Neural progenitor cell (in vitro differentiated cells): Measurements from ENCODE around the gene DCUN1D1.

ENCODE experiments used
- EZH2 ChIP-seq: fragments of 200-600 bp; sonication (generic); IDR thresholded peaks from 2 replicates; pipeline ENCODE4 v1.6.1; 2017; ENCODE audit warnings: antibody characterized with exemption, mild to moderate bottlenecking, moderate library complexity
- EZH2phosphoT487 ChIP-seq: fragments of 200-600 bp; sonication (generic); IDR thresholded peaks from 2 replicates; pipeline ENCODE4 v1.6.1; 2017; ENCODE audit warnings: antibody characterized with exemption
- TF ChIP-seq, protein P1 (sequence below): fragments of 200-600 bp; sonication (generic); IDR thresholded peaks from 2 replicates; pipeline ENCODE4 v1.5.1; 2017; ENCODE audit warnings: antibody characterized with exemption, mild to moderate bottlenecking

DNA sequence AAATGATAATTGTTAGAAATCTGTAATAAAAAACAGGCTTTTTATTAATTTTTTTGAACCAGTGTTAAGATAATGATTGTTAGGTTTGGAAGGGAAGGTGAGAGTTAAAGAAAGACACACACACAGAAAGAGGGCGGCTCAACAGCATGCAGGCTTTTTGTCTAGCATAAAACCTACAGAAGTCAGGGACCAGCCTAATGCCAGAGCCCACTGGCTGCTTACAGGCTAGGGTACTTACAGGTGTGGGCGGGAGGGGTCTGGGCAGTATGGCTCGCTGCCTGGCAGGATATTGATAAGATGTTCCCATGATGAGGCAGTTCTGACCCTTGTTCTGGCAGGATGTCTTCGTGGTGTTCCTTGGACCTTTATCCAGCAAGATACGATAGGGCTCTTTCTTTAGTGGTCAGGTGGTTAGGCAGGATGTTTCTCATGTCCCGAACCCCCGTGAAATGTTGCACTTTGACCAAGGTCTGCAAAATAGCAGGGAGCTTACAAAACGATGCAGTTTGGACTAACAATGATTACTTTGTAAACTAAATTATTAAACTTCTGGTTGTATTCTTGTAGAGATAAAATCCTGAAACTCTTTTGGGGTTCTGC is 84.7 kb downstream of the DCUN1D1 start:
- TF ChIP-seq, protein P1, sequence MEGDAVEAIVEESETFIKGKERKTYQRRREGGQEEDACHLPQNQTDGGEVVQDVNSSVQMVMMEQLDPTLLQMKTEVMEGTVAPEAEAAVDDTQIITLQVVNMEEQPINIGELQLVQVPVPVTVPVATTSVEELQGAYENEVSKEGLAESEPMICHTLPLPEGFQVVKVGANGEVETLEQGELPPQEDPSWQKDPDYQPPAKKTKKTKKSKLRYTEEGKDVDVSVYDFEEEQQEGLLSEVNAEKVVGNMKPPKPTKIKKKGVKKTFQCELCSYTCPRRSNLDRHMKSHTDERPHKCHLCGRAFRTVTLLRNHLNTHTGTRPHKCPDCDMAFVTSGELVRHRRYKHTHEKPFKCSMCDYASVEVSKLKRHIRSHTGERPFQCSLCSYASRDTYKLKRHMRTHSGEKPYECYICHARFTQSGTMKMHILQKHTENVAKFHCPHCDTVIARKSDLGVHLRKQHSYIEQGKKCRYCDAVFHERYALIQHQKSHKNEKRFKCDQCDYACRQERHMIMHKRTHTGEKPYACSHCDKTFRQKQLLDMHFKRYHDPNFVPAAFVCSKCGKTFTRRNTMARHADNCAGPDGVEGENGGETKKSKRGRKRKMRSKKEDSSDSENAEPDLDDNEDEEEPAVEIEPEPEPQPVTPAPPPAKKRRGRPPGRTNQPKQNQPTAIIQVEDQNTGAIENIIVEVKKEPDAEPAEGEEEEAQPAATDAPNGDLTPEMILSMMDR = no peak
- TF ChIP-seq EZH2phosphoT487 (no peak), EZH2 (no peak)
